ENCODE data around the gene PRKCA. TPM values are rescaled to one million over a fixed set of nuclear protein-coding genes. Genes with fewer than 3 reads are reported as not detected.

Gene PRKCA
- total and polyA plus RNA-seq, 5 experiments from 2014 or later: 1.3 to 97.3 (median 5.8) TPM

GRCh38 chr17:66375121-66375520 lies 72.7 kb downstream of the PRKCA start:
- H3K4me3 Mint-ChIP-seq: peak overlapping the region in 7 of 10 donors; percentile 17 to 73 (median 63)

GRCh38 chr17:66378296-66378695 lies 75.9 kb downstream of the PRKCA start:
- Mint-ChIP-seq H3K4me1 (peaks cover 34 to 78% (median 58%) of the 10 kb centered on the region in 4 donors), H3K27ac (peak overlapping the region in 2 of 10 donors; percentile 36 to 60), H3K9me3 (no peaks in the 10 kb centered on the region), H3K36me3 (peaks cover 0 to 4% (median 0%) of the 10 kb centered on the region in 3 donors), H3K27me3 (no peaks in the 10 kb centered on the region), H3K4me3 (no peak overlapping the region)
- DNase-seq (no peak), ATAC-seq (no peak)
- POLR2A ChIA-PET: no interaction called here

More at GRCh38 chr17:66375121-66375520, 72.7 kb downstream of the PRKCA start:
- POLR2A ChIA-PET: interaction anchor here (0.7 to 1.2 kb wide), 3 partner anchors 9 to 36 kb away, joined by 3 to 5 read pairs (median 4); no protein-coding TSS in a partner anchor
- H3K4me1 Mint-ChIP-seq: peaks cover 26 to 79% (median 65%) of the 10 kb centered on the region in 4 donors
- H3K9me3 Mint-ChIP-seq: no peaks in the 10 kb centered on the region
- no peak for ATAC-seq
- no peaks in the 10 kb centered on the region for H3K27me3 Mint-ChIP-seq
- H3K36me3 Mint-ChIP-seq: peaks cover 0 to 5% (median 0%) of the 10 kb centered on the region in 3 donors
- no peak for DNase-seq
- H3K27ac Mint-ChIP-seq: peak overlapping the region; percentile 52 to 97 (median 92)

DNA sequence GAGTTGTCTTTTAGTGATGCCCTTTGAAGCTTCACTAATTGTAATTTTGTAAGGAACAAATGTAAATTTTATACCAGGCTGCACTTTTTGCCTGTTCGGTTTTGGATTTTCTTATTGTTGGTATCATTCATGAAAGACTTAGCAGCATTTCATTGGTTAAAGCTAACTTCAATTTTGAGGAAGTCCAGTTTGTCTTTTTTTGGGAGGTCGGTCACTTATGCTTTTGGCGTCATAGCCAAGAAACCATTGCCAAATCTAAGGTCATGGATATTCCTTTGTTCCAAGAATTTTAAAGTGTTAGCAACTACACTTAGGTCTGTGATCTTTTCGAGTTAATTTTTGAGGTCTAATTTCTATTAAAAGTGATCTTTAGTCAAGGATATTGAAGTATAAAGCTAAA lies 77.1 kb downstream of the PRKCA start:
- POLR2A ChIA-PET: interaction anchor here (1.3 kb wide), 1 partner anchor 14 kb away, joined by 3 read pairs; no protein-coding TSS in a partner anchor
- Mint-ChIP-seq H3K27ac (peak overlapping the region in 3 of 10 donors; percentile 5 to 28 (median 6)), H3K9me3 (no peaks in the 10 kb centered on the region), H3K36me3 (peaks cover 0 to 4% (median 0%) of the 10 kb centered on the region in 3 donors), H3K4me1 (peaks cover 28 to 73% (median 48%) of the 10 kb centered on the region in 4 donors), H3K4me3 (peak overlapping the region in 1 of 10 donors; percentile 19), H3K27me3 (no peaks in the 10 kb centered on the region)
- ATAC-seq (no peak), DNase-seq (no peak)

DNA sequence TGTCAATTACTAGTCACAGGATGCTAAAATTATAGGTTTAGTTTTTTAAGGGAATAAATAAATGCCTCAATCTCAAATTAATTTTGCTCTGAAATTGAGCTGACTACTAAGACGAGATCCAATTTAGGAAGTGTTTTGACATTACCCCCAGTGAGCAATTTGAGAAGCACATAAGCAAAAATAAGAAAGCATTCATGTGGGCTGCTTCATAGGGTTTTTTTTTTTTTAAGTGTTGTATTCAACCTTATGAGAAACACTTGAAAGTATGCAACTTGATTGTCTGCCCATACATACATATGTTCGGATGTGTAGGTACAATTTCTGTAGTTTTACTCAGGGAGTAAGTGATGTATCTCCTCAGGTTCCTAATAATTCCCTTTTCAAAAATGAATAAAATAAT lies 77.6 kb downstream of the PRKCA start:
- Mint-ChIP-seq H3K4me3 (no peak overlapping the region), H3K4me1 (peaks cover 28 to 73% (median 47%) of the 10 kb centered on the region in 4 donors), H3K9me3 (no peaks in the 10 kb centered on the region), H3K27me3 (no peaks in the 10 kb centered on the region), H3K27ac (peak overlapping the region in 3 of 10 donors; percentile 5 to 28 (median 6)), H3K36me3 (peaks cover 0 to 4% (median 0%) of the 10 kb centered on the region in 3 donors)
- ATAC-seq: no peak
- DNase-seq: no peak
- POLR2A ChIA-PET: interaction anchor here (1.3 kb wide), 1 partner anchor 13 kb away, joined by 3 read pairs; no protein-coding TSS in a partner anchor

DNA sequence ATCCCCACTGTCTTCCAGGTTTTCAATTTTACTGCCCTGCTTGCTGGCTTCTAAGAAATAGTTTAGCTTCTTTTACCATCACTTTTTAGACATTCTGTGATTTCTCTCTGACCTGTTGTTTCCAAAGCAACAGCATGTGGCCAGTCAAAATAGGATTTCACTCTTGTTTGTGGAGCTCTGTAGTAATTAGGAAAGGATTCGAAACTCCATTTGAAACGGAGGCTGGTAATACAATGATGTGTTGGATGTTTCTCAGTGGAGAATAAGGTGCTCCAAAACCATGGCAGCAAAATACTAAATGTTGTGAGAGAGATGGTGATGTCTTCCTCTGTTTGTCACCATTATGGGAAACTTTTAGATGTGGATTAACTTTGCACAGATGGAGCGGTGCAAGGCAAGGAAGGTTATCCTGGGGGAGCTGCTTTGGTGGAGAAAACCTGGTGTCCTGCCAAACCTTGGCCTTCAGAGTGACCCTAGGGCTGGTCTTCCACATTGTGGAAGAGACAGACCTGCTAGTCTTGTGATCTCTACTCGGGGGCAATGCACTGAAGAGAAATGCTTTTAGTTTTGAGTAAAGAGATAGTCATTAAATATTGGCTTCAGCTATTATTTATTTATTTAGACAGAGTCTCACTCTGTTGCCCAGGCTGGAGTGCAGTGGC lies 79.4 kb downstream of the PRKCA start:
- no peak overlapping the region for H3K4me3 Mint-ChIP-seq
- peak overlapping the region in 5 of 10 donors; percentile 14 to 64 (median 53) for H3K27ac Mint-ChIP-seq
- DNase-seq: no peak
- POLR2A ChIA-PET: interaction anchor here (1.5 kb wide), 1 partner anchor 16 kb away, joined by 5 read pairs; no protein-coding TSS in a partner anchor
- peaks cover 26 to 70% (median 48%) of the 10 kb centered on the region in 4 donors for H3K4me1 Mint-ChIP-seq
- H3K36me3 Mint-ChIP-seq: peaks cover 0 to 4% (median 0%) of the 10 kb centered on the region in 3 donors
- H3K27me3 Mint-ChIP-seq: no peaks in the 10 kb centered on the region
- peaks cover 0 to under 1% (median 0%) of the 10 kb centered on the region in 9 donors for H3K9me3 Mint-ChIP-seq
- no peak for ATAC-seq

DNA sequence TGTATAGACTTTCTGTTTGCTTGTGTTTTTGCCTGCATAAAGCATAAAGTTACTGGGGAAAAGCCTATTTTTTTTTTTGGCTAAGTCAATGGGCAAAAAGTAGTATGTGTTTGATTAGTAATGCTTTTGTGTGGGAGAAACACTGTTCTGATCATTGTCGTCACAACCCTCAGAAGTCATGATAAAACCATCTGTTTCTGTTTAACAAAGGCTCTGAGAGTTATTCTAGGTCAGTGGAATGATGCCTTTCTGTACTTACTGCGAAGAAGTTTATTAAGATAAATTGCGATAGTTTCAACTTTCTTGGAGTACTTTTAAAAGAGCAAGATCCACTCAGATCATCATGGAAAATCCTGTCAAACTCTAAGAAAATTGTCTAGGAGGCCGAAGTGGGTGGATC lies 80.9 kb downstream of the PRKCA start:
- H3K27me3 Mint-ChIP-seq: no peaks in the 10 kb centered on the region
- POLR2A ChIA-PET: interaction anchor here (1.1 kb wide), 1 partner anchor 8 kb away, joined by 5 read pairs; no protein-coding TSS in a partner anchor
- peak overlapping the region in 2 of 10 donors; percentile 3 to 50 for H3K27ac Mint-ChIP-seq
- ATAC-seq (no peak), DNase-seq (no peak)
- H3K9me3 Mint-ChIP-seq: peaks cover 0 to 4% (median 0%) of the 10 kb centered on the region in 9 donors
- H3K4me1 Mint-ChIP-seq: peaks cover 36 to 77% (median 60%) of the 10 kb centered on the region in 4 donors
- H3K4me3 Mint-ChIP-seq: no peak overlapping the region
- peaks cover 0 to 11% (median 4%) of the 10 kb centered on the region in 3 donors for H3K36me3 Mint-ChIP-seq

DNA sequence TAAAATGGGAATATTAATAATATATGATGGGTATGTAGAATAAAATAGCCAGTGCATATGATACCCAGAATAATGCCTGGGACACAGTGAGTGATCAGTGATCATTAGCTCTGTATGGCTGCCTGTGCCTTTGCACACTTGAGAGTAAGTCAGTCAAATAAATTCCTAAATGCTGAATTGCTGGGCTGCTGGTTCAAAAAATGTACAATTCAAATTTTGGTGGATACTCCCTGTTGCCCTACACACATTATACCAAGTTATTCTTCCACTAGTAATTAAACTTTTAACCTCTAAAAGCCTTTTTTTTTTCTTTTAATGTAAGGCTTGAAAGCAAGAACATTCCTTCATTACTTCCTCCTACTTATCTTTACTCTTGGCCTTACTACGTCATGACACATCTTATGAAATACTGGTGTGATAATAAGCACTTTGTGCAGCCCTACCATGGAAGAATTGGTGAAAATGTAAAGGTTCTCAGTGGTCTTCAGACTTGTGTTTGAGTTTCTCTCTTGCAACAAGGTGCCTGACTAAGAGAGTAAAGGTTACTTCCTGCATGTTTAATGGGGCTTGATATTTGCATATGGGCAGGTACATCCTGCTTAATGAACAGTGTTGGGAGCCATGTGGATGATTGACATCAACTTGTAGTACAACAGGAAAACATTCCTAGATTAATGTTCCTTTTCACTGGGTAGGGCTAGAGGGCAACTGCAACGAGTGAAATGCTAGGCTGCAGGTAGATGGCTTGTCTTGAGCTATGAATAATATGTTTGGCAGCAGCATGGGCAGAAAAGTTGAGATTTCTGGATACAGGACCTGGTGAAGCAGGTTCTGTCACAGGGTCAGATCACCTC lies 84.3 kb downstream of the PRKCA start:
- H3K27me3 Mint-ChIP-seq: no peaks in the 10 kb centered on the region
- H3K27ac Mint-ChIP-seq: peak overlapping the region in 8 of 10 donors; percentile 43 to 75 (median 66)
- H3K36me3 Mint-ChIP-seq: peaks cover 0 to 21% (median 14%) of the 10 kb centered on the region in 3 donors
- POLR2A ChIA-PET: no interaction called here
- ATAC-seq (no peak), DNase-seq (no peak)
- H3K4me3 Mint-ChIP-seq: peak overlapping the region in 5 of 10 donors; percentile 43 to 74 (median 51)
- H3K9me3 Mint-ChIP-seq: peaks cover 0 to 4% (median 0%) of the 10 kb centered on the region in 9 donors
- peaks cover 34 to 82% (median 61%) of the 10 kb centered on the region in 4 donors for H3K4me1 Mint-ChIP-seq

GRCh38 chr17:66387392-66387981 lies 85.1 kb downstream of the PRKCA start:
- peak overlapping the region in 3 of 10 donors; percentile 19 to 55 (median 51) for H3K4me3 Mint-ChIP-seq
- H3K9me3 Mint-ChIP-seq: peaks cover 0 to 4% (median 0%) of the 10 kb centered on the region in 9 donors
- H3K4me1 Mint-ChIP-seq: peaks cover 34 to 86% (median 66%) of the 10 kb centered on the region in 4 donors
- H3K27me3 Mint-ChIP-seq: no peaks in the 10 kb centered on the region
- H3K27ac Mint-ChIP-seq: peak overlapping the region in 8 of 10 donors; percentile 43 to 75 (median 66)
- ATAC-seq (no peak), DNase-seq (no peak)
- POLR2A ChIA-PET: no interaction called here
- H3K36me3 Mint-ChIP-seq: peaks cover 0 to 19% (median 14%) of the 10 kb centered on the region in 3 donors

GRCh38 chr17:66392783-66393437 lies 90.5 kb downstream of the PRKCA start:
- Mint-ChIP-seq H3K36me3 (peaks cover 0 to 22% (median 14%) of the 10 kb centered on the region in 3 donors), H3K9me3 (no peaks in the 10 kb centered on the region), H3K27me3 (no peaks in the 10 kb centered on the region), H3K27ac (peak overlapping the region; percentile 40 to 94 (median 88)), H3K4me1 (peaks cover 30 to 87% (median 75%) of the 10 kb centered on the region in 4 donors), H3K4me3 (peak overlapping the region; percentile 15 to 88 (median 70))
- peak in 1 of 2 donors; percentile 56 for ATAC-seq
- POLR2A ChIA-PET: interaction anchor here (0.9 to 1.7 kb wide), 4 partner anchors 10 to 91 kb away, joined by 3 to 5 read pairs (median 4); partner anchors contain the start of gene PRKCA
- peak in 1 of 10 donors; percentile 12 for DNase-seq

- Mint-ChIP-seq H3K36me3 (peaks cover 0 to 9% (median 0%) of the 10 kb centered on the region in 3 donors), H3K27me3 (no peaks in the 10 kb centered on the region), H3K4me3 (peak overlapping the region in 5 of 10 donors; percentile 18 to 62 (median 30)), H3K9me3 (peaks cover 0 to 4% (median 0%) of the 10 kb centered on the region in 9 donors), H3K4me1 (peaks cover 35 to 90% (median 87%) of the 10 kb centered on the region in 4 donors), H3K27ac (peak overlapping the region in 7 of 10 donors; percentile 3 to 87 (median 60))
- POLR2A ChIA-PET: interaction anchor here (0.7 to 0.9 kb wide), 2 partner anchors 12 to 167 kb away, joined by 4 read pairs; no protein-coding TSS in a partner anchor
- ATAC-seq: no peak
- no peak for DNase-seq
These were observed 93.5 kb downstream of the PRKCA start for GRCh38 chr17:66395961-66396360.

DNA sequence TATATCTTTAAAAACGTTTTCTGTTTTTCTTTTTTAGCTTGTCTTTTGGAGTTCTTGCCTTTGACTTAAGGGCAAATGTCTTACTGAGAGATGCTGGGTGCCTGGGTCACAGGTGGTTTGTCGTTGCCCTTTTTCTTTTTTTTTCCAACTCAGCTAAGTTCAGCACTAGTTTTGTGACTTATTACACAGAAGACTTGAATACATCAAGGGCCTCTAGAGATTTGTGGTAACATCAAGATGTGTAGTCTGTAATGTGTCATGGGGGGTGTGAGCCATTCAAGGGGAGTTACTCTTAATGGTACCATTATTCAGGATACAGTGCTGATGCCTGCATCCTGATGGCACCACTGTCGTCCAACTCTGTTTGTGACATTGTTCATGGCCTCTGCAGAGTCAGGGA lies 95.1 kb downstream of the PRKCA start:
- no peaks in the 10 kb centered on the region for H3K27me3 Mint-ChIP-seq
- POLR2A ChIA-PET: interaction anchor here (0.7 to 1.3 kb wide), 3 partner anchors 9 to 1348 kb away, joined by 3 to 5 read pairs (median 3); no protein-coding TSS in a partner anchor
- peak overlapping the region in 8 of 10 donors; percentile 31 to 84 (median 55) for H3K4me3 Mint-ChIP-seq
- H3K36me3 Mint-ChIP-seq: peaks cover 0 to 9% (median 0%) of the 10 kb centered on the region in 3 donors
- H3K27ac Mint-ChIP-seq: peak overlapping the region; percentile 81 to 97 (median 93)
- peak in 1 of 10 donors; percentile 8 for DNase-seq
- ATAC-seq: peak in 1 of 2 donors; percentile 21
- H3K9me3 Mint-ChIP-seq: peaks cover 0 to 17% (median 0%) of the 10 kb centered on the region in 9 donors
- H3K4me1 Mint-ChIP-seq: peaks cover 42 to 90% (median 87%) of the 10 kb centered on the region in 4 donors
